Measurements from ENCODE around the gene CFTR.

Gene CFTR

GRCh38 chr7:117588352-117588794, 108.5 kb downstream of the CFTR start:
- H3K4me3 ChIP-seq (ENCODE audit: low read length), result no peak overlapping the region
- no peak for TF ChIP-seq ZNF274 (IDR thresholded peaks at IDR 0.05; ENCODE audit: low read depth, low read length)

- TF ChIP-seq ZNF274 (IDR thresholded peaks at IDR 0.05; ENCODE audit: low read depth, low read length), result no peak
- no peak overlapping the region for H3K4me3 ChIP-seq (ENCODE audit: low read length)
Measured at GRCh38 chr7:117590191-117590590, 110.4 kb downstream of the CFTR start.

DNA sequence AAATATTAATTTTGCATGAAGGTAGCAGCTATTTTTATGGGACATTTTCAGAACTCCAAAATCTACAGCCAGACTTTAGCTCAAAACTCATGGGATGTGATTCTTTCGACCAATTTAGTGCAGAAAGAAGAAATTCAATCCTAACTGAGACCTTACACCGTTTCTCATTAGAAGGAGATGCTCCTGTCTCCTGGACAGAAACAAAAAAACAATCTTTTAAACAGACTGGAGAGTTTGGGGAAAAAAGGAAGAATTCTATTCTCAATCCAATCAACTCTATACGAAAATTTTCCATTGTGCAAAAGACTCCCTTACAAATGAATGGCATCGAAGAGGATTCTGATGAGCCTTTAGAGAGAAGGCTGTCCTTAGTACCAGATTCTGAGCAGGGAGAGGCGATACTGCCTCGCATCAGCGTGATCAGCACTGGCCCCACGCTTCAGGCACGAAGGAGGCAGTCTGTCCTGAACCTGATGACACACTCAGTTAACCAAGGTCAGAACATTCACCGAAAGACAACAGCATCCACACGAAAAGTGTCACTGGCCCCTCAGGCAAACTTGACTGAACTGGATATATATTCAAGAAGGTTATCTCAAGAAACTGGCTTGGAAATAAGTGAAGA, 112.3 kb downstream of the CFTR start:
- no peak overlapping the region for H3K4me3 ChIP-seq (ENCODE audit: low read length)
- no peak for TF ChIP-seq ZNF274 (IDR thresholded peaks at IDR 0.05; ENCODE audit: low read depth, low read length)

- no peak overlapping the region for H3K4me3 ChIP-seq (ENCODE audit: low read length)
- TF ChIP-seq ZNF274 (IDR thresholded peaks at IDR 0.05; ENCODE audit: low read depth, low read length), result no peak
Measured at GRCh38 chr7:117596134-117596533, 116.3 kb downstream of the CFTR start.

DNA sequence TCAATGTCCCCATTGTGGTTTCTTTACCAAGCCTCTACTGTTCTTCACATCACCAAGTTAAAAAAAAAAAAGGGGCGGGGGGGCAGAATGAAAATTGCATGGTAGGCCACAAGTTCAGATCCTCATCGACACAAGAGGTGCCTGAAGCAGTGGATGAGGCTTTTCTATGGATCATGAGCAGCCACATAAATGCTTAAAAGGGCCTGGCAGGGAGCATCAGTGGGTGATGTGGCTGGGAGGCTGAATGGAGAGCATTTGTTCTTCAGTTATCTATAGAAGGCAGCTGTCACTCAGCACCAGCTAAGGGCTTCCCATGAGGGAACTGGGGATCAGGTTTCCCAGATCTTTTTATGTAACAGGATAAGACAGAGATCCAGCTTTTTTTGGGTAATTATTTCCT, 117.9 kb downstream of the CFTR start:
- no peak overlapping the region for H3K4me3 ChIP-seq (ENCODE audit: low read length)
- no peak for TF ChIP-seq ZNF274 (IDR thresholded peaks at IDR 0.05; ENCODE audit: low read depth, low read length)

DNA sequence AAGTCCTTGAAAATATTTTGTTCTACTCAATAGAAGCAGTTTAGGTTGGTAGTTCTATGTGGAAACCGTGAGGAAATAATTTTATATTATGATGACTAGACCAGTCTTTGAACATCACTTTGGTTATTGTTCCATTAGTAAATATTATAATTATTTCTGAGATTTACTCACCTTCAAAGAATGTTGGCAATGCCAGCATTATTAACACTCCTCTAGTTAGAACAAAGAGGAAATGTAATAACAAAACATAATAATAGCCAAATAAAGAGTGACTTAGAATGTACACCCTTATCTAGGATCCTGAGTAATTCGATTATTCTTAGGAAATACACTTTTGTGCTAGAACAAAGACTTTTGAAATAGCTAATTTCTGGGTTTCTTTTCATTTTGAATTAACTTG, 121.1 kb downstream of the CFTR start:
- no peak overlapping the region for H3K4me3 ChIP-seq (ENCODE audit: low read length)
- no peak for TF ChIP-seq ZNF274 (IDR thresholded peaks at IDR 0.05; ENCODE audit: low read depth, low read length)

- no peak overlapping the region for H3K4me3 ChIP-seq (ENCODE audit: low read length)
- TF ChIP-seq ZNF274 (IDR thresholded peaks at IDR 0.05; ENCODE audit: low read depth, low read length), result no peak
Measured at GRCh38 chr7:117603627-117604026, 123.8 kb downstream of the CFTR start.

DNA sequence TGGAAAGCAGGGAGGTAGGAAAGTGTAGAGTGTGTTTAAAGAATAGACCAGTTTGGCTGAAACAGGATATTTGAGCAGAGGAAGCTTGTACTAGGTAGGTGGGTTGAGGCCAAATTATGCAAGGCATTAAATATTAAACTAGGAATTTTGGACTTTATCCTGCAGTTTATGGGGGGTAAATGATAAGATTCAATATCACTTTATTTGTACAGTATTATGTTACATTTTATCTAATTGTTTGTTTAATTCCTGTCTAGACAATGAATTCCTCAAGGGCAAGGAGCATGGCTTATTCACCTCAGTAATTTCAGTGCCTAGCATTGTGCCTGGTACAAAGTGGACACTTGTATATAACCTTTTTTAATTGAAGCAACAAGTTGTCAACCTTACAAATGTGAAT, 125.9 kb downstream of the CFTR start:
- no peak for TF ChIP-seq ZNF274 (IDR thresholded peaks at IDR 0.05; ENCODE audit: low read depth, low read length)
- H3K4me3 ChIP-seq (ENCODE audit: low read length), result no peak overlapping the region

- H3K4me3 ChIP-seq (ENCODE audit: low read length), result no peak overlapping the region
- TF ChIP-seq ZNF274 (IDR thresholded peaks at IDR 0.05; ENCODE audit: low read depth, low read length), result no peak
Measured at GRCh38 chr7:117606132-117606531, 126.3 kb downstream of the CFTR start.

GRCh38 chr7:117610396-117610795, 130.6 kb downstream of the CFTR start:
- no peak overlapping the region for H3K4me3 ChIP-seq (ENCODE audit: low read length)
- TF ChIP-seq ZNF274 (IDR thresholded peaks at IDR 0.05; ENCODE audit: low read depth, low read length), result no peak

- TF ChIP-seq ZNF274 (IDR thresholded peaks at IDR 0.05; ENCODE audit: low read depth, low read length), result no peak
- no peak overlapping the region for H3K4me3 ChIP-seq (ENCODE audit: low read length)
Measured at GRCh38 chr7:117612637-117613036, 132.8 kb downstream of the CFTR start.

DNA sequence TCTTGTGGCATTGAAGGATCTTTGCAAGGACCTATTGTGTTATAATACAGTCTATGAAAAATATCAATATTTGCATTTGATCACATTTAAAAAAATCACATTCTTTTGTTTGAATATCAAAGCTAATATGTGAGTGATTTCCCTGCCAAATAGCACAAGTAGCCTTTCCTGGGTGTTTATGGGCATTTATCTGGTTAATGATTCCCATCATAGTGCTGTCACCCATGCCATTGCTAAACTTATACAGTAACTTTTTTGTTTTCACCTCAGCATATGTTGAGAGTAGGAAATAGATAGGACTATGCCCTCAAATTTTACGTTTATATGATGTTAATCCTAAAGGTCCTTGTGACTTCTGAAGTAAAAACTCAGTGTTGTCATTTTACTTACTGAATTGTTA, 136.9 kb downstream of the CFTR start:
- no peak for TF ChIP-seq ZNF274 (IDR thresholded peaks at IDR 0.05; ENCODE audit: low read depth, low read length)
- H3K4me3 ChIP-seq (ENCODE audit: low read length), result no peak overlapping the region

DNA sequence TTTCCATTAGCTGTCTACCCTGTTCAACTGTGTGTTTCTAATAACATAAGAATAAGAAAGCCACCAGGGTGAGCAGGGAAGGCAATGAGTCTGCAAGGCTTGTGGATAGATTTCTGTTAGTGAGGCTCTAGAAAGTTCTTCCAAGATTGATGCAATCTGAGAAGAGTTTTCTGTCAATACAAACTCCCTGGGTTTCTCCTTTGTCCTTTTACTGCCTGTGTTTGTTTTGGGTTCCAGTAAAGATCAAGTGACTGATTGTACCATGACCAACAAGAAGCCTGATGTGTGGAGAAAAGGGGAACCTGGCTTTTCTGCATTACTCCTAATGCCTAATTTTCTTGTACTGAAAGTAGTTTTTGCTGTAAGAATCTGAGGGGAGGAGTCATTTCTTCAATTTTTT, 139.9 kb downstream of the CFTR start:
- no peak overlapping the region for H3K4me3 ChIP-seq (ENCODE audit: low read length)
- no peak for TF ChIP-seq ZNF274 (IDR thresholded peaks at IDR 0.05; ENCODE audit: low read depth, low read length)

DNA sequence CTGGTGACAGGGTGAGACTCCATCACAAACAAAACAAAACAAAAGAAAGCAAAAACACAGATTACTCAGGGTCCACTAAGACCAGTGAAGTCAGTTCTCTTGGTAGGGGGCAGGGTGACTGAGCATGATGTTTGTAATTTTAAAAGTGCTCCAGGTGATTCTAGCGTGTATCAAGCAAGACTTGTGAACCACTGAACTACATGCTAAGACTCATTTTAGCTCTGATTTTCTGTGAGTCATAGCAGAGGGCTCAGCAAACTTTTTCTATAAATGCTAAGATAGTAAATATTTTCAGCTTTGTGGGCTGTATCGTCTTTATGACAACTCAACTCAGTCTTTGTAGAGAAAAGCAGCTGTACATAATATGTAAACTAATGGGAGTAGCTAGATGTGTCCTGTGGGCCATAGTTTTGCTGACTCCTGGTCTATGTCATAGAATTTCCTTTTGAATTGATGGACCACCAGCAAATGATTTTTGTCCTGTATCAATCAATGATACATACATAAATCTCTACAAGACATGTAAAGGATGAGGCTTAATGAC, 141.3 kb downstream of the CFTR start:
- no peak for TF ChIP-seq ZNF274 (IDR thresholded peaks at IDR 0.05; ENCODE audit: low read depth, low read length)
- H3K4me3 ChIP-seq (ENCODE audit: low read length), result no peak overlapping the region

DNA sequence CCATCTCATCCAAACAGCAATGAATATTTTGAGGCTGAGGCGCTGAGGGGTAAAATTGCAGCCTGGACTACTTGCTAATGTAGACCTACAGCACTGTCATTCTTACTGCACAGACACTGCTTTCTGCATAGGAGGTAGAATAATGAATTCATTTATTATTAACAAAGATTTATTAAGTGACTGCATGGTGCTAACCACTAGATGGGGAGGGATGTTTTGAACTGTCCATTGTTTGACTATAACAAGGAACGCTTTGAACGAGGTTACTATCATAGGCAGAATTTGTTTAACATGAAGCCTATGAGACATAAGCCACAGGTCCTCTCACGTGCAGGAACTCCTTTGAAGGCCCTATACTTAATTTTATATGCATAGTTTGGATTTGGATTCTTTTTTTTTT, 143.8 kb downstream of the CFTR start:
- TF ChIP-seq ZNF274 (IDR thresholded peaks at IDR 0.05; ENCODE audit: low read depth, low read length), result no peak
- no peak overlapping the region for H3K4me3 ChIP-seq (ENCODE audit: low read length)

DNA sequence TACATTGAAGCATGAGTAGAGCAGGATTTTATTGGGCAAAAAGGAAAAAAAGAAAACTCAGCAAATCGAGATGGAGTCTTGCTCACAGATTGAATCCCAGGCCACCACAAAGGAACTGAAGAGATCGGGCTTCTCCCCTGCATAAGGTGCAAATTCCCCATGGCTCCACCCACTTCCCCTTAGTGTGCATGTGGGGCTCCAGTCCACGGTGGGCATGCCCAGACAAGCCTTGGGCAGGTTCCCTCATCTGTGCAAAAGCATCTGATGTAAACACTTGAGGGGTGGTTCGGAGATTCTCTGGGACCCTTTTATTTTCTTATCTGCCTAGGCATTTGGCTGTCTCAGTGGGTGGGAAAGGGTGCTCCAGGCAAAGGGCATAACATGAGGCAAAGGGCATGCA, 150.7 kb downstream of the CFTR start:
- no peak overlapping the region for H3K4me3 ChIP-seq (ENCODE audit: low read length)

More for the DNA sequence above, 150.7 kb downstream of the CFTR start:
- no peak for TF ChIP-seq ZNF274 (IDR thresholded peaks at IDR 0.05; ENCODE audit: low read depth, low read length)
